KG1 (cell line): ENCODE measurements around the gene GAPDH.
"Not testable (repeated sequence)": the region's sequence is repeated elsewhere in the genome, so short reads cannot be mapped to it uniquely, and the experiment has no call there.

Source experiments
- DNase-seq: peaks from one replicate; lab custom pipeline; 2025; lab: John Stamatoyannopoulos, UW

Gene GAPDH

GRCh38 chr12:6546016-6546415, 11.7 kb downstream of the GAPDH start:
- no peak for DNase-seq

- no peak for DNase-seq
Measured at GRCh38 chr12:6547566-6547965, 13.2 kb downstream of the GAPDH start.

DNA sequence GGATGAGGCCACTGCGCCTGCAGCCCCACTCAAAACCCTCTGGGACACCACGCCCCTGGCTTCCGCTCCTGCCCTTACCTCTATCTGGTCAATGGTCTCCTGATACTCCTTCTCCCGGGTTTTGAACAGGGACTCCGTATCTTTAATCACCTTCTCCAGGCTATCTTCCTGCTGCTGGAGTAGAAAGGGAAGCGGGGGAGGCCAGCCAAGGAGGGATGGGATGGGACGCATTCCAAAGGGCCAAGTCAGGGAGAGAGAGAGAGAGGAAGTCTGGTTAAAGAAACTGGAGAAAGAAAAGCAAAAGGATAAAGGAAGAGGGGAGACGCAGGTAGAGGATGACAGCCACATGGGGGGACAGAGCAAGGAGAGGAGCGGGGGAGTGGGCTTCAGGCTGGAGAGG, 13.7 kb downstream of the GAPDH start:
- DNase-seq: no peak

GRCh38 chr12:6548556-6548955, 14.2 kb downstream of the GAPDH start:
- DNase-seq: no peak

- no peak for DNase-seq
Measured at GRCh38 chr12:6548966-6549683, 14.8 kb downstream of the GAPDH start.

DNA sequence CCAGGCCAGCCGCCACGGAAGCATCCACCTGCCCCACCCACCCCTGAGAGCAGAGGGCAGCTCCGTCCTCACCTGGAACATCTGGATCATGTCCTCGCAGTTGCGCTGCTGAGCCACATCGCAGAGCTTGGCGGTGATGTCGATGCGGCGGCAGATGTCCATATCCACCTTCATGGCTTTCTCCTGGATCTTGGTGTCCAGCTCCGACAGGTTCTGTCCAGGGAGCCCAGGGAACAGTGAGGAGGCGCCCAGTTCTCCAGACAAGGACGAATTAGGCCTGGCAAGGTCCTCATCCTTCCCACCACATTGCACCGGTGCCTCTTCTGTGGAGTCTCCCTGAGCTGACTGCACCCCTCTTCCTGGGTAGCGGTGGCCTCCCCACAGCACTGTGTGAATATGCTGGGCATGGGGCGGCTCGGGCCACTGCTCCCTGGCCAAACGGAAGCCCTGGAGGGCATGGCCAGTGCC, 15.4 kb downstream of the GAPDH start:
- DNase-seq: no peak

DNA sequence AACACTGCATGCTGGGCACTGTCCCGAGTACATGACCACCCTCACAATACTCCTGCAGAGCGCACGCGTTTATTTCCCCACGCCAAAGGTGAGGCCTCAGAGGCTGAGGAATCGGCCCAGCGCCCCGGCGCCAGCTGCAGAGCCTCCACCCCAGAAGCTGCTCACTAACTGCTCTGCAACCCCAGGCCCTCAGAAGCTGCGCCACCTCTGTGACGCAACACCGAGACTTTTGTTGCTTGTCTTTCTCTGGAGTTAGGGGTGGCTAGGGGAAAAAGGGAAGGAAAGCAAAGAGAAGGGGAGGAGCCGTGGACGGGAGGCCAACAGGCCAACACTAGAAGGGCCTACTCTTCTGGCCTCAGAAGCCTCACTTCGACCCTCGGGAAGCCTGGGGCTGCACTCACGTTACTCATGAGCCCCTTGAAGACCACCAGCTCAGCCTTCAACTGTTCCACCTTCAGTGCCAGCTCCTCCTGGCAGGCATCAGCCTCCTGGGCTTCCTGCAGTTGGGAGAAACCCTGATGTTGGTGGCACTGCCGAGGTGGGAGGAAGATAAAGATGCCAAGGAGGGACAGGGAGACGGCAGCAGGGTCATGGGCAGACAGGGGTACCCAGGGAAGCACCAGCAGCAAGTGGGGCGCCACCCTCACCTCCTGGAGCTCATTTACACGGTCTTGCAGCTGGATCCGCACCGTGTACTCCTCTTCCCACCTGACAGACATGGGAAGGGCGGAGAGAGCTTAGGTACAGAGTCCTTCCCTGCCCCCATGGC, 16.2 kb downstream of the GAPDH start:
- DNase-seq: no peak

GRCh38 chr12:6551063-6551461, 16.7 kb downstream of the GAPDH start:
- no peak for DNase-seq

DNA sequence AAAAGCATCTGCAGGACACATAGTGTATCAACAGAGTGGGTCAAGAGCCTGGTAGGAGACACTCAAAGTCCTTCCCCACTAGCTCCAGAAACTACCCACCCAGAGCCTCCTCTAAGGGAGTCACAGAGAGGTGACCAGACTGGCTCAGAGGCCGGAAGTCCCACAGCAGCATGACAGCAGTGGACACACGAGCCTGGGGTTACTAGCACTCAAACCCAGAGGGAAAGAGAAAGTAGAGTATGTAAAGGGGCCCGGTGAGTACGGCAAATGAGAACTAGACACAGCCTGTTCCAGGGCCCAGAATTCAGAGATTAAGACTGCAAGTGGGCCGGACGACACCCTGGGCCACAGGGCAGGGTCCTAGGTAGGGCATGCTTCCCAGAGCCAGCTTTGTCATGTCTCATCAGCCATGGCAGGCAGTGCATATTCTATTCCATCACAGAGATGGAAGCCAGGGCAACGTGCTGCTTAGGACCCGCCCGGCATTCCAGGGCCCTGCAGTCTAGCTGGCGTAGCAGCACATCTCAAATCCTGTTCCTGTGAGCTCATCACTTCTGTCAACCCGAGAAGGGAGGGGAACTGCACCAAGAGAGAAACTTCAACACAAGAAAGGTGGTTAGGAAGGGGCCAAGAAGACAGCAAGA, 17.3 kb downstream of the GAPDH start:
- DNase-seq: no peak

DNA sequence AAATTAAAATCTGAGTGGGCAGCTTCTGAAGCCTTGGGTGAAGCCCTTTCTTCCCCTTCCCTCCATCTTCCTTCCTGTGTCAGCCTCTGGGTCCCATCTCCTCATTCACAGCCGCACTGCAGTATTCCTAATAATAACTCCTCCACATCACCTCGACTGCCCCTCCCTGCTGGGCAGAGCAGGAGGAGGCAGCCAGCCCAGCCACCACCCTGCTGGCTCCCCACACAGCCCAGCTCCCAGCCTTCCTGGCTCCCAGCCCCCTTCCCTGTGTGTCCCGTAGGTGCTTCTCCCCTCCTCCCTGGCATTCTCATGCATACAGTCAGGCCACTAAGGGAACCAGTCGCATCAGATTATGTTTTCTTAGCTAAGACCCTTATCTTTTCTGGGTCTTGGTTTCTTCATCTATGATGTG, 17.8 kb downstream of the GAPDH start:
- no peak for DNase-seq

DNA sequence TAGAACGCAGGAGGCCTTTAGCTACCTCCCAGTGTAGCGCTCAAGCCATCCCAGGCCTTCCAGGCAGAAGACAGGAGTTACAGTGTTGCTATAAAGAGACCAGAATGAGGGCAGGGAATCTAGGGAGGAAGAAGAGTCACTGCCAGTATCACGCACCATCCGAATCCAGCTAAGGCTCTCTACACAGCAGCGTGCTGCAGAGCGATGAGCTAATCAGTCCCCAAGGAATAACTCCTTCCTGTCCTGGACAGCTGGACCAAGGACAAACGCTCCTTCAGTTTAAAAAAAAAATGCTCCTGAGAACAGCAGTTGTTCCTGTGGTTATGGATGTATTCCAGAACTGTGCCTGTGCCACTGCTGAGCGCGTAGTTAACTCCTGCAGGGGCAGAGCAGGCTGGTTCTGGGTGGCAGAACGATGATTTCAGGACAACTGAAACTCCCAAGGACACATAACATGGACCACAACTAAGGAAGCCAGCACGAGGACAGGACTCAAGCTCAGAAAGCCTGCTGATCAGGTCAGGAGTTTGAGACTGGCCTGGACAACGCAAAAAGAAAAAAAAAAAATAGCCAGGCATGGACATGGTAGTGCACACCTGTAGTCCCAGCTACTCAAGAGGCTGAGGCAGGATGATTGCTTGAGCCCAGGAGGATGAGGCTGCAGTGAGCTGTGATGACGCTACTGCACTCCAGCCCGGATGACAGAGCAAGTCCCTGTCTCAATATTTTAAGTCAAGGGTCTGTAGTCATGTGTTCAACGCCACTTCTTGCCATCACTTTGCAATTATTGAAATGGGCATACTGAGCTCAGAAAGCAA, 18.9 kb downstream of the GAPDH start:
- no peak for DNase-seq

GRCh38 chr12:6554168-6555017, 20.1 kb downstream of the GAPDH start:
- DNase-seq: peak; percentile 16

DNA sequence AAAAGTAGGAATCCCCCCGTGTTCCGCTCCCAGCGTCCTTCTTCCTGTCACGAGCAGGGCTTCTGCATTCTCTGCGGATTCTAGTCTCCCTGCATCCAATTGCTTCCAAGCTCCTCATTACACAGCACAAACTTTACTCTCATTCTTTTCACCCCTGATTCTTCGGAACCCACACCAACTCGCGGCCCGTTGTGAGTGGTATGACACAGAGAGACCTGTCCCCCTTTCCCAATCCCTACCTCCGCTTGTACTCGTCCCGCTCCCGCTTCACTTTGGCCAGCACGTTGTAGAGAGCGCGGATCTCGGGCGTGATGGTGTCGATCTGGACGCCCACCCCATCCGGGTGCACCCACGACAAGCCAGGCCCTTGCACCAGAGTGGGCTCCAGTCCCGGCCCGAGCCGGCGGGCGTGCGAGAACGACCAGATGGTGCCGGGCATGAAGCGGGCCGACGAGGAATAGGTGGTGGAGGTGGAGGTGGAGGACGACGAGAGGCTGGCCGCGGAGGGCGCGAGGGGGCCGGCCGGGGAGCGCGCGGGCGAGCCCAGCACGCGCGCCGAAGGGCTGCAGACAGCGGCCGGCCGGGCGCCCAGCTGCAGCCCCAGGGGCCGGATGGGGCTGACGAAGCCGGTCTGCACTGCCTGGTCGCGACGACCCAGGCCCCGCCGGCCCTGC, 20.8 kb downstream of the GAPDH start:
- DNase-seq: no peak

DNA sequence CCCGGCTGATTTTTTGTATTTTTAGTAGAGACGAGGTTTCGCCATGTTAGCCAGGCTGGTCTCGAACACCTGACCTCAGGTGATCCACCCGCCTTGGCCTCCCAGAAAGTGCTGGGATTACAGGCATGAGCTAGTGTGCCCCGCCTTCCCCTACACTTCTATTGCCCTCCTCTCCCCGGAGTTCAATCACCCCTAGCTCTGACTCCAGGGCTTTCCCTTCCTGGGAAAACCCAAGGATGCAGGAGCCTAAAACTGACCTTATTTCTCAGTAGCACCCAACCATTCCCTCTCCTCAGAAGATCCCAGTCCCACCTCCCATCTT, 22.1 kb downstream of the GAPDH start:
- DNase-seq: not testable (repeated sequence)

- DNase-seq: no peak
Measured at GRCh38 chr12:6556857-6557256, 22.5 kb downstream of the GAPDH start.

GRCh38 chr12:6558014-6558760, 23.9 kb downstream of the GAPDH start:
- DNase-seq: not testable (repeated sequence)

GRCh38 chr12:6559500-6559899, 25.2 kb downstream of the GAPDH start:
- DNase-seq: no peak

GRCh38 chr12:6560501-6561205, 26.3 kb downstream of the GAPDH start:
- no peak for DNase-seq

DNA sequence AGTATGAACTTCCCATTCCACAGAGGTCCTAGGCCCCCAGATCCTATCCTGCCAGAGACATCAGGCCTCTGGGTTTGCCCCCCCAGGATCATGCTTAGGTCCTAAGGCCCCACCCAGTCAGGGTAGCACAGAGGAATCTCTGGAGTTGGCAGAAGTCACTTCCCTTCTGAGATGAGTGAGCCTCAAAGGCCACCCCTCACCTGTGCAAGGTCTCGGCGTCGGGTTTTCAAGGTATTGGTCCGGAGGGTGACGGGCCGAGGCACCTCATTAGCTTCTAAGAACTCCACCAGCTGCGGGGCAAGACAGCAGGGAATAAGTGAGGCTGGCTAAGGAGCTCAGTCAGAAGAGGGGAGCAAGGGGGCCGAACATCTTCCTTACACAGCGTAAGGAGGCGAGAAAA, 28.6 kb downstream of the GAPDH start:
- no peak for DNase-seq
